IMR-90 (cell line): ENCODE measurements around the gene NPSR1. TPM values are rescaled to one million over a fixed set of nuclear protein-coding genes. Genes with fewer than 3 reads are reported as not detected.
"Not testable (repeated sequence)": the region's sequence is repeated elsewhere in the genome, so short reads cannot be mapped to it uniquely, and the experiment has no call there.

Experiments
- ATAC-seq: fragments of 200-7000 bp; cut with Tn5 transposase; 2 replicates; pipeline ENCODE4 v1.9.1; 2020; ENCODE audit warnings: low read depth, mild to moderate bottlenecking, moderate library complexity
- BruUV-seq: library from RNA; stranded (reverse); fragments of 400-500 nt; replicated peaks from 2 replicates; lab custom pipeline; 2021; lab: Mats Ljungman, UMichigan
- CTCF ChIA-PET: fragments of 300-600 bp; formaldehyde crosslinking; extraction: SDS; loops from one replicate; lab custom pipeline; 2021; ENCODE audit warnings: antibody characterized with exemption; lab: Yijun Ruan, JAX
- POLR2A ChIA-PET: fragments of 300-600 bp; sonication (Branson Sonifier 250); formaldehyde crosslinking; loops from one replicate; lab custom pipeline; 2022; ENCODE audit warnings: antibody characterized with exemption; ENCODE audit not compliant: unreplicated experiment; lab: Charles Lee
- DNase-seq: peaks from one replicate; pipeline ENCODE4 v3.0.0; 2013
- H2AFZ ChIP-seq: replicated peaks from 2 replicates; pipeline ENCODE3; 2013; ENCODE audit warnings: low read length, mild to moderate bottlenecking; ENCODE audit not compliant: poor library complexity
- H2AK5ac ChIP-seq: 2 replicates; pipeline ENCODE4 v1.6.1; 2013; ENCODE audit warnings: low read depth, low read length, inconsistent platforms
- H2AK9ac ChIP-seq: replicated peaks from 2 replicates; pipeline ENCODE3; 2013; ENCODE audit warnings: mild to moderate bottlenecking, low read depth, low read length, moderate library complexity; ENCODE audit not compliant: poor library complexity
- H2BK120ac ChIP-seq: 2 replicates; pipeline ENCODE4 v1.6.1; 2013; ENCODE audit warnings: low read depth, low read length, inconsistent platforms
- H2BK15ac ChIP-seq: 3 replicates; pipeline ENCODE4 v1.6.1; 2013; ENCODE audit warnings: low read depth, low read length, inconsistent platforms
- H2BK20ac ChIP-seq: 2 replicates; pipeline ENCODE4 v1.6.1; 2013; ENCODE audit warnings: low read depth, mild to moderate bottlenecking, inconsistent platforms, low read length, moderate library complexity
- H2BK5ac ChIP-seq: 2 replicates; pipeline ENCODE4 v1.6.1; 2013; ENCODE audit warnings: mild to moderate bottlenecking, low read depth, low read length, inconsistent platforms; ENCODE audit not compliant: poor library complexity, severe bottlenecking
- H3K14ac ChIP-seq: replicated peaks from 2 replicates; pipeline ENCODE4 v1.6.1; 2013; ENCODE audit warnings: low read depth, low read length, inconsistent platforms
- H3K18ac ChIP-seq: 2 replicates; pipeline ENCODE4 v1.6.1; 2013; ENCODE audit warnings: low read depth, low read length, control low read depth
- H3K23ac ChIP-seq: 2 replicates; pipeline ENCODE4 v1.6.1; 2013; ENCODE audit warnings: low read depth, low read length, inconsistent platforms
- H3K27ac ChIP-seq: 2 replicates; pipeline ENCODE4 v1.5.1; 2013; ENCODE audit warnings: mild to moderate bottlenecking, control low read depth, low read length; ENCODE audit not compliant: insufficient read depth
- H3K27me3 ChIP-seq: 2 replicates; pipeline ENCODE4 v1.6.1; 2013; ENCODE audit warnings: low read length; ENCODE audit not compliant: control insufficient read depth, insufficient read depth
- H3K36me3 ChIP-seq: 2 replicates; pipeline ENCODE4 v1.6.1; 2013; ENCODE audit warnings: low read length, mixed read lengths; ENCODE audit not compliant: control insufficient read depth, insufficient read depth
- H3K4ac ChIP-seq: 2 replicates; pipeline ENCODE4 v1.6.1; 2013; ENCODE audit warnings: low read depth, low read length, inconsistent platforms
- H3K4me1 ChIP-seq: 2 replicates; pipeline ENCODE4 v1.6.1; 2013; ENCODE audit warnings: low read length, mixed read lengths; ENCODE audit not compliant: control insufficient read depth, insufficient read depth
- H3K4me2 ChIP-seq: 2 replicates; pipeline ENCODE4 v1.6.1; 2013; ENCODE audit warnings: low read depth, mild to moderate bottlenecking, control low read depth, low read length, moderate library complexity
- H3K4me3 ChIP-seq: 2 replicates; pipeline ENCODE4 v1.5.1; 2013; ENCODE audit warnings: low read depth, mild to moderate bottlenecking, control low read depth, low read length, moderate library complexity; ENCODE audit not compliant: insufficient read depth
- H3K56ac ChIP-seq: 2 replicates; pipeline ENCODE4 v1.6.1; 2013; ENCODE audit warnings: low read length, inconsistent platforms; ENCODE audit not compliant: insufficient read depth; ENCODE audit errors: extremely low read depth
- H3K79me1 ChIP-seq, 2 experiments: 2 replicates each; pipeline ENCODE4 v1.6.1; 2013; ENCODE audit warnings: low read length in 2 of 2, inconsistent platforms in 1 of 2, low read depth in 1 of 2
- H3K9ac ChIP-seq: 2 replicates; pipeline ENCODE4 v1.6.1; 2013; ENCODE audit warnings: low read depth, low read length, control low read depth
- H3K9me1 ChIP-seq: 2 replicates; pipeline ENCODE4 v1.6.1; 2013; ENCODE audit warnings: low read length, inconsistent platforms; ENCODE audit not compliant: insufficient read depth
- H3K9me3 ChIP-seq: 2 replicates; pipeline ENCODE4 v1.6.1; 2013; ENCODE audit warnings: low read length; ENCODE audit not compliant: control insufficient read depth, insufficient read depth
- H4K20me1 ChIP-seq: 2 replicates; pipeline ENCODE4 v1.6.1; 2013; ENCODE audit warnings: low read length, inconsistent platforms; ENCODE audit not compliant: insufficient read depth
- H4K5ac ChIP-seq: 2 replicates; pipeline ENCODE4 v1.6.1; 2013; ENCODE audit warnings: mild to moderate bottlenecking, low read depth, low read length, control low read depth
- H4K8ac ChIP-seq, 2 experiments: 2 replicates each; pipeline ENCODE4 v1.6.1; 2013; ENCODE audit warnings: low read depth in 2 of 2, low read length in 2 of 2, control low read depth in 1 of 2, inconsistent platforms in 1 of 2
- H4K91ac ChIP-seq: 2 replicates; pipeline ENCODE4 v1.6.1; 2013; ENCODE audit warnings: low read depth, low read length, inconsistent platforms; ENCODE audit not compliant: insufficient read depth
- WGBS, 2 experiments: methylation state at CpG; one replicate each; pipeline versions ENCODE4 v1.1.5 to v1.1.7; 2013; ENCODE audit warnings: missing lambda C conversion rate in 2 of 2; ENCODE audit not compliant: insufficient read length in 1 of 2; ENCODE audit errors: extremely low coverage in 2 of 2; 5-methylcytosine and 5-hydroxymethylcytosine counted together
- dilution Hi-C: fragments of 300-500 bp; cut with HindIII; formaldehyde crosslinking; loops from one replicate; pipeline ENCODE4 v1.14.3; 2018; ENCODE audit warnings: low sequenced_read_pairs; ENCODE audit not compliant: unreplicated experiment
- in situ Hi-C: fragments of 300-500 bp; cut with MboI; formaldehyde crosslinking; loops from 3 replicates; pipeline ENCODE4 v1.14.3; 2019; ENCODE audit warnings: low sequenced_read_pairs, inconsistent platforms, mixed read lengths
- intact Hi-C: fragments of 100-400 bp; cut with micrococcal nuclease; formaldehyde crosslinking; loops from 2 replicates; pipeline ENCODE4 v1.10.0; 2022
- polyA plus RNA-seq, 3 experiments: library from polyadenylated mRNA; depleted of rRNA; stranded (reverse); fragments of >200 nt; gene quantifications; 2 replicates each; pipeline ENCODE4 v1.2.3, GENCODE V29; 2012; ENCODE audit warnings: low replicate concordance in 1 of 3
- total RNA-seq: library from RNA; depleted of rRNA; stranded (reverse); fragments of >200 nt; gene quantifications from 2 replicates; pipeline ENCODE4 v1.2.3, GENCODE V29; 2012

The NPSR1 gene
- total and polyA plus RNA-seq, 2 of the 4 experiments (the other 2 are of a cell fraction) = not detected

GRCh38 chr7:34866222-34866621, 208.2 kb downstream of the NPSR1 start:
- H2BK20ac ChIP-seq, H3K27me3 ChIP-seq, H3K14ac ChIP-seq, H4K91ac ChIP-seq, CTCF ChIA-PET, H2BK15ac ChIP-seq, H2AFZ ChIP-seq, ATAC-seq, H4K8ac ChIP-seq, dilution Hi-C loops, H3K9ac ChIP-seq, H3K56ac ChIP-seq, H4K5ac ChIP-seq, DNase-seq, H3K9me1 ChIP-seq, H2BK5ac ChIP-seq, H3K4me1 ChIP-seq, H2AK9ac ChIP-seq, POLR2A ChIA-PET, H3K23ac ChIP-seq, H3K79me1 ChIP-seq, H3K27ac ChIP-seq, H2AK5ac ChIP-seq, intact Hi-C loops, H3K4me2 ChIP-seq, H3K18ac ChIP-seq, in situ Hi-C loops, H3K9me3 ChIP-seq, H2BK120ac ChIP-seq, H3K4me3 ChIP-seq, H3K36me3 ChIP-seq, H3K4ac ChIP-seq, H4K20me1 ChIP-seq, BruUV-seq: not testable (repeated sequence)
- no CpG with 5 or more reads among the region's 5 CpGs for WGBS, 2 experiments

- H3K27ac ChIP-seq, H3K56ac ChIP-seq, dilution Hi-C loops, ATAC-seq, H2BK15ac ChIP-seq, H4K91ac ChIP-seq, DNase-seq, BruUV-seq, in situ Hi-C loops, H3K9ac ChIP-seq, H3K4me3 ChIP-seq, H3K23ac ChIP-seq, H3K9me1 ChIP-seq, H4K5ac ChIP-seq, H2BK20ac ChIP-seq, H3K36me3 ChIP-seq, H3K18ac ChIP-seq, H2AK5ac ChIP-seq, H3K4me1 ChIP-seq, H2BK120ac ChIP-seq, H4K20me1 ChIP-seq, H2BK5ac ChIP-seq, H3K27me3 ChIP-seq, H2AK9ac ChIP-seq, intact Hi-C loops, CTCF ChIA-PET, H3K79me1 ChIP-seq, H3K14ac ChIP-seq, POLR2A ChIA-PET, H3K4me2 ChIP-seq, H4K8ac ChIP-seq, H2AFZ ChIP-seq, H3K4ac ChIP-seq, H3K9me3 ChIP-seq: not testable (repeated sequence)
- WGBS, 2 experiments = no CpG with 5 or more reads among the region's 3 CpGs
Observed at GRCh38 chr7:34867341-34867740, 209.3 kb downstream of the NPSR1 start.
